ENCODE measurements around the gene DIAPH3.
"Not testable (repeated sequence)": the region's sequence is repeated elsewhere in the genome, so short reads cannot be mapped to it uniquely, and the experiment has no call there.

The DIAPH3 gene, protein sequence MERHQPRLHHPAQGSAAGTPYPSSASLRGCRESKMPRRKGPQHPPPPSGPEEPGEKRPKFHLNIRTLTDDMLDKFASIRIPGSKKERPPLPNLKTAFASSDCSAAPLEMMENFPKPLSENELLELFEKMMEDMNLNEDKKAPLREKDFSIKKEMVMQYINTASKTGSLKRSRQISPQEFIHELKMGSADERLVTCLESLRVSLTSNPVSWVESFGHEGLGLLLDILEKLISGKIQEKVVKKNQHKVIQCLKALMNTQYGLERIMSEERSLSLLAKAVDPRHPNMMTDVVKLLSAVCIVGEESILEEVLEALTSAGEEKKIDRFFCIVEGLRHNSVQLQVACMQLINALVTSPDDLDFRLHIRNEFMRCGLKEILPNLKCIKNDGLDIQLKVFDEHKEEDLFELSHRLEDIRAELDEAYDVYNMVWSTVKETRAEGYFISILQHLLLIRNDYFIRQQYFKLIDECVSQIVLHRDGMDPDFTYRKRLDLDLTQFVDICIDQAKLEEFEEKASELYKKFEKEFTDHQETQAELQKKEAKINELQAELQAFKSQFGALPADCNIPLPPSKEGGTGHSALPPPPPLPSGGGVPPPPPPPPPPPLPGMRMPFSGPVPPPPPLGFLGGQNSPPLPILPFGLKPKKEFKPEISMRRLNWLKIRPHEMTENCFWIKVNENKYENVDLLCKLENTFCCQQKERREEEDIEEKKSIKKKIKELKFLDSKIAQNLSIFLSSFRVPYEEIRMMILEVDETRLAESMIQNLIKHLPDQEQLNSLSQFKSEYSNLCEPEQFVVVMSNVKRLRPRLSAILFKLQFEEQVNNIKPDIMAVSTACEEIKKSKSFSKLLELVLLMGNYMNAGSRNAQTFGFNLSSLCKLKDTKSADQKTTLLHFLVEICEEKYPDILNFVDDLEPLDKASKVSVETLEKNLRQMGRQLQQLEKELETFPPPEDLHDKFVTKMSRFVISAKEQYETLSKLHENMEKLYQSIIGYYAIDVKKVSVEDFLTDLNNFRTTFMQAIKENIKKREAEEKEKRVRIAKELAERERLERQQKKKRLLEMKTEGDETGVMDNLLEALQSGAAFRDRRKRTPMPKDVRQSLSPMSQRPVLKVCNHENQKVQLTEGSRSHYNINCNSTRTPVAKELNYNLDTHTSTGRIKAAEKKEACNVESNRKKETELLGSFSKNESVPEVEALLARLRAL

DNA sequence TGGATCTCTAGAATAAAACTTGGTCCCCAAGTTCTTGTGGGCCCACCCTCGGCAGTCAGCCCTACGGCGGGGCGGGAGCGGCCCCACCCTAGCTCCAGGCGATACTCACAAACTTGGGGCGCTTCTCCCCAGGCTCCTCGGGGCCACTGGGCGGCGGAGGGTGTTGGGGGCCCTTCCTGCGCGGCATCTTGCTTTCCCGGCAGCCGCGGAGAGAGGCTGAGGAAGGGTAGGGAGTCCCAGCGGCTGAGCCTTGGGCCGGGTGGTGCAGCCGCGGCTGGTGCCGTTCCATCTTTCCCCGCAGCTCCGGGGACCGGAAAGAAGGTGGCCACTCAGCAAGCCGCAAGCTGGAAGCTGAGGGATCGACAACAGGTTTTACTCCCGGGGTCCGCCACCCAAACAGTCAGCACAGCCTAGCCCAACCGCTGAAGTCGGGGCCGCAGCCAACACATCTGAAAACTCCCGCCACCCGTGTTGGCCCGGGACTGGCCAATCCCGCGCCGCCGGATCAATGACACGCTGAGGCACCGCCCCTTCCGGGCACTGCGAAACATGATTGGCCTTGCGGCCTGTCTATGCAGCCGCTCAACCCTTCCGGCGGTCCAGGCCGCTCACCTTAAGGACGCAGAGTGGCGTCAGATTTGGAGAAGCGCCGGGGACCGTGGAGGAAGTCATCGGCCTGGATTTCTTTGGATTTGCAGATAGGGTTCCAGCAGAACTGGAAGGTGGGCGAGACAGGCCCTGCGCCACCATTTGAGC is at the start of gene DIAPH3:
TSS of gene DIAPH3 (minus strand) at position 451 of the 756 bp plus-strand sequence. CDS start at position 289, 162 bp downstream.
- in situ Hi-C loops (cut with MboI; ENCODE audit: low sequenced_read_pairs), result no loop called here

DNA sequence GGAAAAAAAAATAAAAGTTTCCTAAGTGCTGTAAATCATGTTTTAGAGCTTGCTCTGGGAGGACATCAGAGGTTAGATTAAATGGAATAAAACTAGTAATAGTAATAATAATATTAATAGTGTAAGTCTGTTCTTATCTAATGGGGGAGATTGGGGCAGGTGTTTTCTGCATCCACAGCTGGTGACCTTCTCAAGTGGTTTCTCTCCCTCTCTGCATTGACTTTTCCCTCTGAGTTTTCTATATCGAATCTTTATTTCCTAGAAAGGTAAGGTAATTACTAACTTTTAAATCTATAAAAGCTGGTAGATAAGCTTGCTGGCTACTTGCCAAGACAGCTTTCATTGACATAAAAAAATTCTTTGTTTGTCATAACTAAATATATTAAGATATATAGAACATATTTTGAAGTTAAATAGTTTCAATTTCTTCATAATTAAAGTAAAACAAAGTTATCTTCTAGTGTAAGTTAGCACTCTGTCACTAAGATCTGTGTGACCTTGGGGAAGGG is 49.6 kb upstream of the DIAPH3 start:
- in situ Hi-C loops (cut with MboI; ENCODE audit: low sequenced_read_pairs), result no loop called here

DNA sequence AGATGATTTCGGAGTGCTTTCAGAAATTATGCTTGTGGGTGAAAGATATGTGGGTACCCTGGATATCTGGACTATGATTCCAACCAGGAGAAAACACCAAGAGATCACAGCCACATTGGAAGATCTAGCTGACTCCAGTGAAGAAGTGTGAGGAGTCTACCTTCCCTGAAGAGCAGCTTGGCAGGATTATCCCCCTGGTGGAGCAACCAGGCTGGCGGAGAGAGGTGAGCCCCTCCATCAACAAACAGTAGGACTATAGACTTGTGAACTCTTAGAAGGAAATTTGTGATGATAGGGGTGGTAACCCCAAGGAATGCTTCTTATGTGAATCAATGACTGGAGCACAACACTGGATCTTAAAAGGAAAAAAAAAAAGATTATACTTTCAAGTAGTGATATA is 47.8 kb upstream of the DIAPH3 start:
- in situ Hi-C loops (cut with MboI; ENCODE audit: low sequenced_read_pairs), result no loop called here

DNA sequence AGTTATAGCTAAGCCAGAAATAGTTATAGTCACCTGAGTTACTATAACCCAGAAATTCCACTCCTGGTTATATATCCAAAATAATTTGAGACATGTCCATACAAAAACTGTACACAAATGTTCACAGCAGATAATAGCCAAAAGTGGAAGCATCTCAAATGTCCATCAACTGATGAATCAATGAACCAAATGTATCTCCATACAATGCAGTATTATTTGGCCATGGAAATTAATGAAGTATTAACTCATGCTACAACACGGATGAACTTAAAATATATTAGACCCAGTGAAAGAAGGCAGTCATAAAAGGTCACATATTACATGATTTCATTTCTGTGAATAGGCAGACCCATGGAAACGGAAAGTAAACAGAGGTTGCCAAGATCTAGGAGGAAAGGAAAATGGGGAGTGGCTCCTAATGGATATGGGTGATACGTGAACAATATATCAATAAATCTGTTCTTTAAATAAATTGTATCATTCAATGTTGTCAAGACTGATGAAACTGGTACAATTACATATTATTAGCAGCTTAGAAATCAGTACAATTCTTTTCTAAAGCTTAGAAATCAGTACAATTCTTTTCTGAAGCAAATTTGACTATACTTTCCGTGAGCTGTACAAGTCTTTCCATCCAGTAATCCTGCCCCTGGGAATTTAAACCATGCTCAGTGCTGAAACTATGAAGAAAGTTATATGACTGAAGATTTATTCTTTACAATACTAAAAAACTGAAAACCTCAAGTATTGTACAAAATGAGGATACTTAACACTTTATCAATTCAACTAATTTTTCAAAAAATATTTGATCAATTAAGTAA is 47.0 kb upstream of the DIAPH3 start:
- in situ Hi-C loops (cut with MboI; ENCODE audit: low sequenced_read_pairs), result no loop called here

DNA sequence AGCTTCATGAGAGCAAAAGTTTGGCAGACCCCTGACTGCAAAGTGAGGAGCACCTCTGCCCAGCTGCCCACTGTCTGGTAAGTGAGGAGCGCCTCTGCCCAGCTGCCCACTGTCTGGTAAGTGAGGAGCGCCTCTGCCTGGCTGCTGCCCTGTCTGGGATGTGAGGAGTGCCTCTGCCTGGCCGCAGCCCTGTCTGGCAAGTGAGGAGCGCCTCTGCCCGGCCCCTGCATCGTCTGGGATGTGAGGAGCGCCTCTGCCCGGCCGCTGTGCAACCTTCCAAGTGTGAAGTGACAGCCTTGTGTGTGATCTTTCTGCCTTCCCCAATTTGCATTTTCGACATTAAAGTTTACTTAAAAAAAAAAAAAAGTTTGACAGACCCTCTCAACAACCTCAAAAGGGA is 41.8 kb upstream of the DIAPH3 start:
- in situ Hi-C loops (cut with MboI; ENCODE audit: low sequenced_read_pairs), result not testable (repeated sequence)

DNA sequence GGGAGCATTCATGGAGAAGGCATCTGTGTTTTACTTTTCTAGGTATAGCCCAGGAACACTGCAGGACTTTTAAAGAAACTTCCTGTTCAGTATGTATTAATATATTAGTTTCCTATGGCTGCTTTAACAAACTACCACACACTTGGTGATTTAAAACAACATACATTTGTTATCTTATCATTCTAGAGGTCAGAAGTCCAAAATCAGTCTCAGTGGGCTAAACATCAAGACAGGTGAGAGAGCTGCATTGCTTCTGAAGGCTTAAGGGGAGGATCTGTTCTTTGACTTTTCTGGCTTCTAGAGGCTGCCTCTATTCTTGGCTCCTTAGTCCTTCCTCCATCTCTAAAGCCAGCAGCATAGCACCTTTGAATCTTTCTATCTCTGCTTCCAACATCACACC is 37.6 kb upstream of the DIAPH3 start:
- in situ Hi-C loops (cut with MboI; ENCODE audit: low sequenced_read_pairs), result no loop called here

DNA sequence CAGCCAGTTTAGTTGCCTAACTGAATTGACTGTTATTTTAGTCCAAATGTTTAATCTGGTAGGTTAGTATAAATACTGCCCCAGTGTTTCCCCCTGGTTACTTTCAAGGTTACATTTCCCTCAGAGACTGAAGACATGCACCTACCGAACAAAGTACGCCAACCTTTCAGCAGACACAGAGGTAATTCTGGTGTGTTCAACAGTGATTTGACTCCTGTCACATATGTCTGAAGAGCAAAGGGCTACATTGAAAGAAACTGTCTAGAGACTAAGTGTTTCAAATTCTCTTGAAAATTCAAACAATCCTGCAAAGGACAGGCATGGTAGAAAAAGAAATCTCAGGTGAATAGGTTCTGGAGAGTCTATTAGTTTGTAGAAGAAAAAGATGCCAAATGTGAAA is 32.2 kb upstream of the DIAPH3 start:
- in situ Hi-C loops (cut with MboI; ENCODE audit: low sequenced_read_pairs), result not testable (repeated sequence)

DNA sequence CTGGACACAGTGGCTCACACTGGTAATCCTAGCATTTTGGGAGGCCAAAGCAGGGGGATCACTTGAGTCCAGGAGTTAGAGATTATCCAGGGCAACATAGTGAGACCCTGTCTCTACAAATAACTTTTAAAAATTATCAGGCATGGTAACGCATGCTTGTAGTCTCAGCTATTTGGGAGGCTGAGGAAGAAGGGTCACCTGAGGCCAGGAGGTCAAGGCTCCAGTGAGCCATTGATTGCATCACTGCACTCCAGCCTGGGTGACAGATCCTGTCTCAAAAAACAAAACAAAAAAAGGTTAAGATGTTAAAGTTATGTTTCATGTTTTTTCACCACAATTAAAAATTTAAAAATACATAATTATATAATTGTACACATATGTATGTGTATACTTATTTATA is 19.2 kb upstream of the DIAPH3 start:
- in situ Hi-C loops (cut with MboI; ENCODE audit: low sequenced_read_pairs), result no loop called here

DNA sequence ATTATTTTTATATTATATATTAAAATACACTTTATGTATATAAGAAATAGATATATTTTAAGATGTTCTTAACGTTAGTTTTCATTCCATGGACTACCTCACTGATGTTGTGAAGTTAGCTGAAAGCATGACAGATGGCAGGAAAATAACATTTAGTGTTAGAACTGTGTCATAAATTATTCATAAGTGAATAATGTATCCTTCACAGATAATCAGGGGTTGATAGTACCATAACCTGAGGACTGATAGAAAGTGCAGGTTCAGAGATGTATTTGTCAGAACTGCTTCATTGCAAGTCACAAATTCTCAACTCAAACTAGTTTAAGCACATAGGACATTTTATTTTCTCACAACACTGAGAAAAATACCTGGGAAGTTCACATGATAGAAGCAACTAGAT is 14.6 kb upstream of the DIAPH3 start:
- in situ Hi-C loops (cut with MboI; ENCODE audit: low sequenced_read_pairs), result no loop called here

DNA sequence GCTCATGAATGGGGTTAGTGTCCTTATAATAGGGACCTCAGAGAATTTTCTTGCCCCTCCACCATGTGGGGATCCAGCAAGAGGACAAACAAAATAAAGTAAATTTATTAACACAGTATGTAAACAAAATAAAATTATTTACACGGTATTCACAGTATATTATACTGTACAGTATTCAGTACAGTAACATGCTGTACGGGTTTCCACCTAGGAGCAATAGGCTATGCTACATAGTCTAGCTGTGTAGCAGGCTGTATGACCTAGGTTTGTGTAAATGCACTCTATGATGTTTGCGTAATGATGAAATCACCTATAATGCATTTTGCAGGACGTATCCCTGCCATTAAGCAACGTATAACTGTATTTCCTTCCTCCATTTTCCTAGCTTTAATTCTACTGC is 11.8 kb upstream of the DIAPH3 start:
- in situ Hi-C loops (cut with MboI; ENCODE audit: low sequenced_read_pairs), result no loop called here

DNA sequence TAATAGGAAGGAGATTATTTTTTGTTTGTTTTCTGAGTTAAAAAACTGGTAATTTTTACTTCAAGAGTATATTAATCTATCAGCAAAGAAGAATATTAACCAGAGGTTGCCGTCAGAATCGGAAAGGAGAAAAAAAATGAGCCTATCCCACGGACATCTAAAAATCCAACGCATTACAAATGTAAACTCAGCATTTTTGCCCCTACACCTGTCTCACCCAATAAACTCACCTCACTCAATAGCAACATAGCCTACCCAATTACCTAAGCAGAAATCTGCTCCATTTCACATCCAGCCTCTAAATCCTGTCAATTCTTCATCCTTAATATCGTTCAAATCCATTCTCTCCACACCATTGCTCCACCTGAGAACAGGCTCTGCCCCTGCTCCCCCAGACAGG is 10.4 kb upstream of the DIAPH3 start:
- in situ Hi-C loops (cut with MboI; ENCODE audit: low sequenced_read_pairs), result no loop called here

DNA sequence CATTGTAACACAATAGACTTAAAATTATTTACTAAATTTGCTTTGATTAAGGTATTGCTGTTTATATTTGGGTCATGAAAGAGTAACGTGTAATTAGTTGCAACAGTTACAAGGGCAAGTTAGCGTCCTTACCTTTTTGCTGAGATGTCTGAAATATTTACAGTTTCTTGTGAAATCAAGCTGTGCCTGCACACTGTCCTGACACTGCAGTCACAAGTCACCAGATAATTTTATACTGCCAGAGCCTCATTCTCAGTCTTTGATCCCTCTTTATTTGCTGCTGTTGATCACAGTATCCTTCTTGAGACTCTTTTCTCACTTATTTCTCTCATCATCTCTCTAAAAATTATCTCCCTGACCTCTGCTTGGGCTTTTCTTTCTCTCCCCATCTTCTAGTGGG is 8.4 kb upstream of the DIAPH3 start:
- in situ Hi-C loops (cut with MboI; ENCODE audit: low sequenced_read_pairs), result no loop called here

DNA sequence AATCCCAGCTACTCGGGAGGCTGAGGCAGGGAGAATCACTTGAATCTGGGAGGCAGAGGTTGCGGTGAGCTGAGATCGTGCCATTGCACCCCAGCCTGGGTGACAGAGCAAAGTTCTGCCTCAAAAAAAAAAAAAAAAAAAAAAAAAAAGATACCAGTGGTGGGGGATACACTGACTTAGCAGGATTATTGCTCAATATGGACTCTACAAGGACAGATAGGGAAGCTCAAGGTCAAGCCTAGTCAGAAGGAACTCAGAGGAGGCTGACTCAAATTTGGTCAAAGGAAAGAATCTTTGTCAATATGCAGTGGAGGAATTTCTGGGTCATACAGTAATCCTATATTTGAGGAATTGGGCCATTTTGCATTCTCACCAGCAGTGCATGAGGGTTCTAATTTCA is 6.7 kb upstream of the DIAPH3 start:
- in situ Hi-C loops (cut with MboI; ENCODE audit: low sequenced_read_pairs), result no loop called here

DNA sequence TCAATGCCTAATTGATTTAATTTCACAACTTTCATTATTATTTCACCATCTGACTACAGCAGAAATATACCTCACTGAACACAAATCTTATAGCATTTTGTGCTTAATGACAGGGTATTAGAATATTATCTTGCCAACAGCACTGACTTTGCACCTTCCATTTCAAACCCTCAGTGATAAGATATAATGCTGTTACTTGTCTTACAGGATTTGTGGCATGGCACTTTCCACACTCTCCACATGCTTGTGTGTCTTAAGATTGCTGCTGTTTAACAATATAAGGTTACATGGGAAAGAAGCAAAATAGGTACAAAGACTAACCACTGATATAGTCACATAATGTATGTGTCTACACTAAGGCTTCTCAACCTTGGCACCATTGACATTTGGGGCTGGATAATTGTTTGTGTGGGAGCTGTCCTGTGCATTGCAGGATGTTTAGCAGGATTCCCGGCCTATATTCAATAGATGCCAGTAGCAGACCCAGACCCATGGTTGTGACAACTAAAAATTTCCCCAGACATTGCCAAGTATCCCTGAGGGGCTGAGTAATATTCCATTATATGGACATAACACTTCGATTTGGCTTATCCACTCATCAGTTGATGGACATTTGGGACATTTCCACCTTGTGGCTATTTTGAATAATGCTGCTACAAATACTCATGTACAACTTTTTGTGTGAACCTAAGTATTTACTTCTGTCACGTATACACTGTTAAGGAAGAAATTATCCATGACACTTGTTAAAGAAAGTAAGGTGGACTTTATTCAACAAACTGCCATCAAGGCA is 5.7 kb upstream of the DIAPH3 start:
- in situ Hi-C loops (cut with MboI; ENCODE audit: low sequenced_read_pairs), result no loop called here

DNA sequence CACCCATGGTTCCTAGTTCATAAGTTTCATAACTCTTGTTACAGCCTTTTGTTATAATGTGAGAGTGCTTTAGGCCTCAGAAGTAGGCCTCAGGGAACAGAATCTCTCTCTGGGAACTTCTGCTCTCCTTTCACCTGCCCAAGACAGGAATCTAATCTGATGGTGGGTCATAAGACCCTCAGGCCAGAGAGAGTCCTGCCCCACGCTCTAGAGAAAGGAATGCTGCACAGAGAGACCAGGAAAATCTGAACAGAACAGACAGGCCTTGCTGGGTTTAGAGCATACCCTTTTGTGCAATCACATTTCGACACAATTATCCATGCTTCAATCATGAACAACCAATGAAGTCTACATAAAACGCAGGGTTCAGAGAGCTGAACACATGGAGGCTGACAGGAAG is 3.4 kb upstream of the DIAPH3 start:
- in situ Hi-C loops (cut with MboI; ENCODE audit: low sequenced_read_pairs), result no loop called here

DNA sequence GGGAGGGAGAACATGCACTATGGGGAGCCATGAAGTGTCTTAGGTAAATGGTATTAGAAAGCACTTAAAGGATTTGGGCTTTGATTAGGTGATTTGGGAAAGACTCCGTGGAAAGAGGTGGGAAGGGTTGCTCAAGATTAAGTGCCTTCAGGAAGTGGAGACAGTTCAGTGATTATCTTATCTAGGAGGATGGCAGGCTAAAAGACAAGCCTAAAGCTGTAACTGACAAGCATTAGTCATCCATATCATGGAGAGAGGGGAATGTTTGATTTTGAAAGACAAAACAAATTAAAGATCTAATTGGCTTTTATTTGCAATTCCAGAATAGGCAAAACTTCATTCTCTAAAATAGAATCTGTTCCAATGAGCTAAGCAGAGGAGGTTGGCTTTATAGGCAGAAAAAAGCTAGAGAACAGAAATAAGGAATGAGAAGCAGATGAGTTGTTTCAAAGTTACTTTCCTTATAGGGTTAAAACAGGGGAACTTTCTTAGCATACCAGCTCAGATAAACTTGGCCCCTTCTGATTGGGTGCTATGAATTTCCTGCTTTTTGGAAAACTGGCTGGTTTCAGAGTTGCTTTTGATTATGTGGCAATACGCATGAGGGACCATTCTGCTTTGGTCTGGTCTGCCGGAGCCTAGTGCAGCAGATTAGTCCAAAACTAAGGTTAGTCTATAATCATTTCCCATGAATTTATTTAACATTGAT is 1.8 kb upstream of the DIAPH3 start:
- in situ Hi-C loops (cut with MboI; ENCODE audit: low sequenced_read_pairs), result no loop called here

DNA sequence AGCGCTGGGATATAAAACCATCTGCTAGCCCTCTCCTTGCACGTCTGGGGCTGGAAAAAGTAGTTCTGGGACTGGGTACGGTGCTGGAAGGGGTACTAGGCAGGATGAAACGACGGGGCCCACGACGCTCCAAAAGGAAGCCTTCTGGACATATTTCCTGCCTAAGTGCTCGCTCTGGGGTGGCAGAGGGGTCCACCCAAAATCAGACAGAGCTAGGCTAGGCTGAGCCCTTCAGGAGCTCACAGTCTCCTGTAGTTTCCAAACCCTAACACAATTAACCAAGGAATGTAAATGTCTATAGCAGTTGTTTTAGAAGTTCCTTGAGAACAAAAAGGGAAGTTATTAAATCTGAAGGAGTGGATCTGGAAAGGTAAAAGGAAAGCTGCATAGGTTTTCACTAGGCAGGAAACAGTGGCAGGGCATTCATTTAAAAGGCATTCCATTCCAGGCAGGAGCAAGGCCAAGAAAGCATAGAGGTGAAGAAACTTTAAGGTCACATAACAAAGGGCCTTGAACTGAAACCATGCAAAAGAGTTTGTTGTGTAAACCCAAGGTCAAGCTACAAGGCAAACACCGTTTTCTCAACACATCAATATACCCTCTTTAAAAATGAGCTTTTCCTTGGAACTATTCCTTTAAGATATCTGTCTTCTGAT is 634 bp upstream of the DIAPH3 start:
- in situ Hi-C loops (cut with MboI; ENCODE audit: low sequenced_read_pairs), result no loop called here

DNA sequence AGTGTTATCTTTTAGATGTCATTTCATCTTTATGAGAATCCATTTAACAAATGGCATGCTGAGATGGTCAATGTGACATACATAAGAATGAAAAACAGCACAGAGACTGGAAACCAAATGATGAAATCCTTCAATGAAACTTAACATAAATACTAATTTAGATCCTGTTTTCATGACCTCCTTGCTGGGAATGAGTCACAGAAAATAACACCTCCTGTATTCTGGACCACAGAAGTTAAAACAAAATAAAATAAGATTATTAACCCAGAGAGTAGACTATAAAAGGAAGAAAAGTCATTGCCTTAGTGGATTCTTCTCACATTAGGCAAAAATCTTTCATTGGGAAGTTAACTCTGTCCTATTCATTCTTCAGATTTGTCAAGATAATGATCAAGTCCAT is 1.6 kb downstream of the DIAPH3 start:
- in situ Hi-C loops (cut with MboI; ENCODE audit: low sequenced_read_pairs), result no loop called here

All from HL-60/S4 treated with retinoic acid at 250 ng/mL for 4 days and 3 days (cell line).